GM18511 (cell line): ENCODE measurements around the gene CR2.
"Not testable (repeated sequence)": the region's sequence is repeated elsewhere in the genome, so short reads cannot be mapped to it uniquely, and the experiment has no call there.

Experiments
- ATAC-seq: cut with Tn5 transposase; IDR thresholded peaks from one replicate; pipeline ENCODE4 v1.9.1; 2021; ENCODE audit warnings: mild to moderate bottlenecking, moderate library complexity; ENCODE audit not compliant: unreplicated experiment

CR2 gene

GRCh38 chr1:207454046-207454964, at the start of gene CR2:
Gene CR2, plus strand, starts transcription at chr1:207454328. Its CDS starts 91 bp downstream, at chr1:207454419.
- peak; percentile 77 for ATAC-seq

- no peak for ATAC-seq
These were observed 49.1 kb upstream of the CR2 start for GRCh38 chr1:207404849-207405525.

DNA sequence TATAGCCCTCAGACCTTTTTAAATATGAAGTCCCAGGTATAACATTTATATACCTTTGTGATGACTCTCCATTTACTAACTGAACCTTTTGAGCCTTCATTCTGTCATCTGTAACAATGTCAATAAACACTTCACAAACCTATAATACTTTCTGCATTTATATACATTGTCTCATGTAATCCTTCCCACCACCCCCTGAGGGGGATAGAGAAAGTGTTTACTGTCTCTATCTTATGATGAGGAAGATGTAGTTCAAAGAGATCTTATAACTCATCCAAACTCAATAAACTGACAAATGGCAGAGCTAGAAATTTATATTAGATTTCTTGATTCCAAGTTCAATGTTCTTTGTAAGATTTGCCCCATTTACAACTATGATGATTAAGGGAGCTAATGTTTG, 48.3 kb upstream of the CR2 start:
- no peak for ATAC-seq

DNA sequence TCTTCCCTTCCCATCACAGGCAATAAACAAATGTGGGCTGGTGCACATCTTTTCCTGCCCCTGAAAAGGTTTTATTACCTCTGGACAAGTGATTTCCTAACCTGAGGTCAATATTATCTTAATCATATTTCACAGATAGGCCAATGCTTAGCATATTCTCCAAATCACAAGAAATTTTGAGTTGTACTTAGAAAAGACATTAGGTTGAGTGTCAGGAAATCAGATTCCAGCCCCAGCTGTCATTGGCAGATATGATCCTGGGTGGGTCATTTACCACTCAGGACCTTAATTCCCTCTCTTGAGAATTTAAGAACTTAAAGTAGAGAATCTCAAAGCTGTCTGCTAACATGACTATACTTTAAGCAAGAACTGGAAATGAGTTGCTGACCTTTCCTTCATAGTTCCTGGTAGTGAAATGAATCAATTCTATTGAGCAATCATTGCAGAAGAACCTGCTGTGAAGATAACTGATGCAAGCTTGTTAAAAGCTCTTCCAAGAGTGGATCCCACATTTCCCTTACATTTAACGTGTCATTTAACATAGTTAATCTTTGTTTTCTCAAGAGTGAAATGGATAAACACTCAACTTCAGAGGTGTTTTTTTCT, 46.4 kb upstream of the CR2 start:
- no peak for ATAC-seq

GRCh38 chr1:207412845-207413244, 41.3 kb upstream of the CR2 start:
- no peak for ATAC-seq

DNA sequence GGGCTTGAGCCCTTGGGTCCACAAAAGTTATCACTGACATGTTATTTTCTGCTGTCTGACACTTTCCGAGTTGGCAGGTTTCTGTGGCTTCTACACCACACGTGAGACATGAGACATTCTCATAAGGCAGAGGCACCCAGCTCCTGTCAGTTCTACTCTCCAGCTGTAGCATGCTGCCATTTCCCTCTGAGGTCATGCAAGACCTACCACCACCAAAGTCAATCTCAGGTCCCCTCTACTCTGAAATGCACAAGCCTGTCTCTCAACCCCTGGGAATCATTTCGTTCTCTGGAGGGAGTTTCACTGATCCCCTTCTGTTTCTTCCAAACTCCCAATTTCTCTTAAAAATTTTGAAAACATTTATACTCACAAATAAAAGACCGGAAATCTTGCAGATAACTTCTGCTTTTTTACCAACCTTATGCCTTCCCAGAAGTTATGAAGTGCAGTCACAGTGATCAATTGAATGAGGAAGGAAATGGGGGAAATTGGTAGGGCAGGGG, 39.5 kb upstream of the CR2 start:
- peak; percentile 95 for ATAC-seq

- no peak for ATAC-seq
These were observed 37.1 kb upstream of the CR2 start for GRCh38 chr1:207417076-207417475.

DNA sequence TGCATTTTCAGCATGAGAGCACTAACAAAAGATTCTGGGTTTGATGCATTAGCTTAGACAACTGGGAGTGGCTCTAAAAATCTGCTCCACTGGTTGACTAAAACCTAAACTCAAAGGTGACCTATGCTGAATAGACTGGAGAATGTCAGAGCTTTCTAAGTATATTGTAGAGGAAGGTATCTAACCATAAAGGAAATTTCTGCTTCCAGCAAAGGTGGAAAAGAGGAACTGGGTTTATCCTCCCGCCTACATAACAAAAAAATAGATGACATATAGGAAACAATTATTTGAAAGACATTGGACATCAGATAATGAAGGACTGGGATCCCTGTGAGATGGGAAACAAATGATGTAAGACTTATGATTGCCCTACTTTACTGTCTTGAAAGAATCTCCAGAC, 35.8 kb upstream of the CR2 start:
- ATAC-seq = no peak

GRCh38 chr1:207420109-207420508, 34.0 kb upstream of the CR2 start:
- no peak for ATAC-seq

DNA sequence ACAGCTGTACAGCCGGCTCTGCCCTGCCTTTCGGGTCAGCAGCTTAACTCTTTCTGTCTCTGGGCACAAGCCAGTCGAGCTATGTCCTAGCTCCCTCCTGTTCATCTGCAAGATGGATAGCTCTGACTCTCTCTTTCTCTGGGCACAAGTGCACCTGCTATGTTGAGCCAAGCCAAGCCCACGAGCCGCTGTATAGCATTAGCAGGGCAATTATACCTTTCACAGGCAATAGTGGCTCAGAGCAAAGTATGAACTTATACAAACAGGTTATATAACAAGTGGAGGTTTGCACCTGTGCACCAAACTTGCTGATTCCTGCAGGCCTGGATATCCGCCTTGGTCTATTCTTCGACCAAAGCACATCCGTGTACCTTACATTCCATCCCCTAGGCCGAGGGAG, 33.0 kb upstream of the CR2 start:
- no peak for ATAC-seq

GRCh38 chr1:207423560-207424292, 30.4 kb upstream of the CR2 start:
- no peak for ATAC-seq

DNA sequence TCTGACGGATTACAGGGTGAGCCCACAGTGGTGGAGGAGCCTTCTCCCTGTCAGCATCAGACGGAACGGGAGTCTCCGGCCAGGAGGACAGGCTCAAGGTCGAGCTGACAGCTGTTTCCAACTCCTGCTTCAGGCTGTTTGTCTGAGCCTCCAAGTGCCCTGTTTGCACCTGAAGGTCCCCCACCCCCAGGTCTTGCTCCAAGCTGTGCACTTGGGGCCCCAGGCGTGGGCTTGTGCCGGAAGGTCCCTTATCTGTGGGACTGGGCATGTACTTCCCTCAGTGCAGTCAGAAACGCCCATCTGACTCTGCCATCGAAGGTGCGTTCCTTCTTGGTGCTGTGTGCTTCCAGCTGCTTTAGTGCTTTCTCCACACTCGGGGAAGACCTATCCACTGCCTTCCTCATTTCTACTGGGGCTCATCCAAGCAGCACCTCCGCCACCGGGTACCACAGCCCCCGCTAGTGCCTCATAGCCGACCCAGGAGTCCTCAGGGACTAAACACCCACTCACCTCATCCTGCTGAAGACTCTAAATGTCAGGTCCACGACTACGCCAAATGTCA, 29.5 kb upstream of the CR2 start:
- ATAC-seq = no peak

DNA sequence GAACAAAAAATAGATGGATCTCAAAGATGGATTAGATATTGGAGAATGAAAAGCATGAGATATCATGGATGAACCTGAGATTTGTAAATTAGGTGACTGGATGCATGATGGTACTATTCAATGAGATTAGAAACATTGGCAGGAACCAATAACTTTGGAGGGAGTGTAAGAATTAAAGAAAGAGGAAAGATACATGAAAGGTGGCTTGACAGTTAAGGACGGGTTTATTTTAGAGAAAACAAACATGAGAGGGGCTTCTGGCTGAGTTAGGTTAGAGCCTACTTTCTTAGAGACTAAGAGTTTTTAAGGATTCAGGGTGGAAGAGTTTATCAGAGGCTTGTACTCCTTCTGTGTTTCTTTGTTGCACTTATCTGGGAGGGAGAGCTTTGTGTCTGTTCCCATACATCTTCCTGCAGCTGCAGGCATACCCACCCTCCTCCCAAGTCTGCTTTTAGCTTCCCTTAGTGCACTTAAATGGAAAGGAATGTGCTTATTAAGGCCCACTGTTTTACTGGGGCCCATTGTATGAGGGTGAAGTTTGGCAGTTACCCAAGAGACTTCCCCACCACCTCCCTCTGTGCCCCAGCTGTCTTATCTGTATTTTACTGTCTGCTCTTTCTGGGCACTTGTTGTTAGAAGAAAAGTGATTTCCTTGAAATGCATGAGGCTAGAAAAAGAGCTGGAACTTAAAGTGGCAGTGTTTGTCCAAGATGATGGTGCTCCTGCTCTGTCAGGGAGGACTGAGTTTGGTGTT, 26.1 kb upstream of the CR2 start:
- ATAC-seq = no peak

GRCh38 chr1:207428783-207429182, 25.3 kb upstream of the CR2 start:
- no peak for ATAC-seq

DNA sequence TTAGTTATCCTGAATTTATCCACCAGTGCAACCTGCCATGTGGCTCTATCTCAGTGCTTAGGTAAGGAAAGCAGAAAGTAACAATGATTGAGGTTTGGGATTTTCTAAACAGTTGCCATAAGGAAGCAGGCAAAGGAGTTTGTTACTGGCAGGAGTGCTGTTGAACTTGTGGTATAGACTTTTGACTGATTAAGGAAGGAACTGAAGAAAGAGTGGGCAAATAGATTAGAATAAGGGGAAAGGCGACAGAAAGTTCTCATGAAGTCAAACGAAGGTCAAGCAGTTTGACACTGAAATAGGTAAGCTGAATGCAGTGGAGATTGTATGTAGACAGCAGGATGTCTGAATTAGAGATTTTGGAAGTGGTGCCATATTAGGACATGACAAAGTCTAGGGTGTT, 24.2 kb upstream of the CR2 start:
- ATAC-seq = peak; percentile 49

- ATAC-seq = no peak
These were observed 23.5 kb upstream of the CR2 start for GRCh38 chr1:207430602-207431001.

DNA sequence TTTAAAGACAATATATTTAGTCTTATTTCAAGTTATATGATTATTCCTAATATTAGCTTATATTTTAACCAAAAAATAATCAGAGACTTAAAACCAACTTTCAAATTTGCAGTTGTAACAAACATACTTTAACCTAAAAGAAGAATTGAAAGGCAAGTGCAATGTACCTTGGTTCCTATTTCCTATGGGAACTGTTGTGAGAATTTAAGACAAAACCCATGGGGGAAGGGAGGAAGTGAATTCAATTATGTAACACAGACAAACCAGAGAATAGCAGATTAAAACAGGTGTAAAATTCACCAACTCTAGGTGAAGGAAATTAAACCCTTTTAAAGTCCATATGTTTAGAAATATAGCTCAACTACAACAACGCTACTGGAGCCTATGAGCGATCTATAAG, 22.6 kb upstream of the CR2 start:
- no peak for ATAC-seq

DNA sequence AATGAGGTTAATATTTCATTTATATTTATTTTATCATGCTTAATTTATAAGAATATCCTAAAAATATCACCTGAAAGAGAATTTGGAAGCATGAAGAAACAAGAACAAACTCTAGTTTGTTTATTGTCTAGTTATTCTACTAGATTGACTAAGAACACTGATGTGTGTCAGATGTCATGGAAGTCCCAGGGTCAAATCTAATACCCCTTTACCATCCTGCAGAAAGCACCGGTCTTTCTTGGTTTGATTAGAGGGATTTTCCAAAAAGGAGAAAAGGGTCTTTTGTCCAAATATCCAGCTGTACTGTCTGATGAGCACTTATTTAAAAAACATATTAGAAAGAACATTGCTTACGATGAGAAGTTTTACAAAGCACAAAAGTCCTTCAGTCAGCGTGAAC, 20.7 kb upstream of the CR2 start:
- no peak for ATAC-seq

DNA sequence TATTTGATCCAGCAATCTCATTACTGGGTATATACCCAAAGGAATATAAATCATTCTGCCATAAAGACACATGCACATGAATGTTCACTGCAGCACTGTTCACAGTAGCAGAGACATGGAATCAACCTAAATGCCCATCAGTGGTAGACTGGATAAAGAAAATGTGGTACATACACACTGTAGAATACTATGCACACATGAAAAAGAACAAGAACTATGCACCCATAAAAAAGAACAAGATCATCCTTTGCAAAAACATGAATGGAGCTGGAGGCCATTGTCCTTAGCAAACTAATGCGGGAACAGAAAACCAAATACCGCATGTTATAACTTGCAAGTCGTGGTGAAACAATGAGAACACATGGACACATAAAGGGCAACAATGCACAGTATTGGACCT, 17.4 kb upstream of the CR2 start:
- ATAC-seq = not testable (repeated sequence)

DNA sequence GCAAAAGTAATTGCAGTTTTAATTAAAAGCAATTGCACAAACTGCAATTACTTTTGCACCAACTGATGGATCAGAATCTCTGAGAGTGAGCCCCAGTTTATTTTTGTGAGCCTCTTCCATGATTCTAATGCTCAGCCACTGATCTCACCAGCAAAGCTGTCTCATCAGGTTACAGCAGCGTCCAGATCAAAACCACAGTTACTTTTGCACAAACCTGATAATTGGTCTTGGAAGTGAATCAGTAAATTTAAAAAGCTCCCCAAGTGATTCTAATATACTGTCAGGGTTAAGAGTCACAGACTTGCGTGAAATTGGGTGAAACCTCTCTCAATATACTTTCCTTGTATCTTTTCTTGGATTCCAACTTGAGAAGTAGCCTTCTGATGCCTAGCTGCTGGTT, 13.5 kb upstream of the CR2 start:
- no peak for ATAC-seq
